Fibroblast of the aortic adventitia (primary cell): ENCODE results near the gene CNOT11. TPM values are rescaled to one million over a fixed set of nuclear protein-coding genes. Genes with fewer than 3 reads are reported as not detected.
A peak's percentile ranks its signal among the peaks of the same experiment; 100 is the strongest.
"Not testable (repeated sequence)": the region's sequence is repeated elsewhere in the genome, so short reads cannot be mapped to it uniquely, and the experiment has no call there.

Experiments
- DNase-seq: peaks from one replicate; pipeline ENCODE4 v3.0.0-alpha.2; 2010; ENCODE audit warnings: low read depth
- H3K4me3 ChIP-seq: 2 replicates; pipeline ENCODE4 v1.5.1; 2011; ENCODE audit warnings: low read depth, mild to moderate bottlenecking, control low read depth, low read length, moderate library complexity
- total RNA-seq: library from RNA; depleted of rRNA; stranded (reverse); fragments of >200 nt; gene quantifications from 2 replicates; pipeline ENCODE4 v1.2.3, GENCODE V29; 2012; ENCODE audit warnings: low replicate concordance
- TF ChIP-seq, protein P1 (sequence below): IDR thresholded peaks from 2 replicates; pipeline ENCODE4 v1.5.1; 2011; ENCODE audit warnings: mild to moderate bottlenecking, low read length, control low read depth, inconsistent platforms; ENCODE audit not compliant: insufficient read depth

CNOT11 gene
- total RNA-seq, 1 donor, result 48.4 TPM

DNA sequence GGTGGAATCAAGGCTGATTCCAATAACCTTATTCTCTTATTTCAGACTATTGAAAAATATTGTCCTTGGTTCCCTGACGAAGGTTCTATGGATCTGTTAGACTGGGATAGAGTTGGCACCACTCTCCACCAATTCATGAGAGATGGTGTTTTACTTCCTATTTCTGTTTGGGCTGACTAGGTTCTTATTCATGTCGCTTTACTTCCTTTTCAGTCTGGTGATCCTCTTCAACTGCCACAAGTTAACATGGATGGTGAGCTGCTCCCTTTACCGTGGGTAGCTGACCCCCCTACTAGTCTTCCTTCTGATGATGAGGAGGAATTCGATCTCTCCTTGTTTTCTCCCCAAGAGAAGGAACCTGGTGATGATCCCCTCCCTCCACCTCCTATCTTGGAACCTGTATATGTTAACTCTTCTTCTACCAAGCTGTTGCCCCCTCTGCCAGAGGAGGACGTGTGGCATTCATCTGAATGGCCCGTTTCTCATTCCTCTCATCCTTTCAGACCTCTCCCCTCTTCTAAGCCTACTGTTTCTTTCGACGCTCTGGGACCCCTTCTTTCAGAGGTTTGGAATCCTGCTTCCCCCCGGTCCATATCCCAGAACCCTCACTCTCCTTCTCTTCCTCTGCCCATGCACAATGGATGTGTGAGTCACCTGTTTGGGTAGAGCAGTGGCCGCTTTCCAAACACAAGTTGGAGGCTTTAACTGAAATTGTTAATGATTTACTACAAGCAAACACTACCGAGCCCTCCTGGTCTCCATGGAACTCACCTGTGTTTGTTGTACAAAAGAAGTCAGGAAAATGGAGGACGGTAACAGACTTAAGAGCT is 13.5 kb upstream of the CNOT11 start:
- H3K4me3 ChIP-seq, result no peak overlapping the region
- no peak for DNase-seq
- TF ChIP-seq, protein P1, sequence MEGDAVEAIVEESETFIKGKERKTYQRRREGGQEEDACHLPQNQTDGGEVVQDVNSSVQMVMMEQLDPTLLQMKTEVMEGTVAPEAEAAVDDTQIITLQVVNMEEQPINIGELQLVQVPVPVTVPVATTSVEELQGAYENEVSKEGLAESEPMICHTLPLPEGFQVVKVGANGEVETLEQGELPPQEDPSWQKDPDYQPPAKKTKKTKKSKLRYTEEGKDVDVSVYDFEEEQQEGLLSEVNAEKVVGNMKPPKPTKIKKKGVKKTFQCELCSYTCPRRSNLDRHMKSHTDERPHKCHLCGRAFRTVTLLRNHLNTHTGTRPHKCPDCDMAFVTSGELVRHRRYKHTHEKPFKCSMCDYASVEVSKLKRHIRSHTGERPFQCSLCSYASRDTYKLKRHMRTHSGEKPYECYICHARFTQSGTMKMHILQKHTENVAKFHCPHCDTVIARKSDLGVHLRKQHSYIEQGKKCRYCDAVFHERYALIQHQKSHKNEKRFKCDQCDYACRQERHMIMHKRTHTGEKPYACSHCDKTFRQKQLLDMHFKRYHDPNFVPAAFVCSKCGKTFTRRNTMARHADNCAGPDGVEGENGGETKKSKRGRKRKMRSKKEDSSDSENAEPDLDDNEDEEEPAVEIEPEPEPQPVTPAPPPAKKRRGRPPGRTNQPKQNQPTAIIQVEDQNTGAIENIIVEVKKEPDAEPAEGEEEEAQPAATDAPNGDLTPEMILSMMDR, result no peak

GRCh38 chr2:101239760-101240118 is 12.9 kb upstream of the CNOT11 start:
- not testable (repeated sequence) for DNase-seq, H3K4me3 ChIP-seq

DNA sequence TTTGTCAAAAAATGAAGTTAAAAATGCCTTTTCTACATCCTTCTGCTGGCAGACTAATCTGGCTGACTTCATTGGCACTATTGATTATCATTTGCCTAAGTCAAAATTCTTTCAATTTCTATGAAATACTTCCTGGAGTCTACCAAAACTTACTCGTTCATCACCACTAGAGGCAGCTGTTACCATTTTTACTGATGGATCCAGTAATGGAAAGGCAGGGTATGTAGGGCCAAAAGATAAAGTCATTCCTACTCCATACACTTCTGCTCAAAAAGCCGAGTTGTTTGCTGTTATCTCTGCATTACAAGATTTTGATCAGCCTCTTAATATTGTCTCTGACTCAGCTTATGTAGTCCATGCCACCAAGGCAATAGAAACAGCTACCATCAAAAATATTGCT is 12.0 kb upstream of the CNOT11 start:
- TF ChIP-seq, protein P1, result peak; percentile 63
- not testable (repeated sequence) for H3K4me3 ChIP-seq
- DNase-seq, result peak; percentile 38

DNA sequence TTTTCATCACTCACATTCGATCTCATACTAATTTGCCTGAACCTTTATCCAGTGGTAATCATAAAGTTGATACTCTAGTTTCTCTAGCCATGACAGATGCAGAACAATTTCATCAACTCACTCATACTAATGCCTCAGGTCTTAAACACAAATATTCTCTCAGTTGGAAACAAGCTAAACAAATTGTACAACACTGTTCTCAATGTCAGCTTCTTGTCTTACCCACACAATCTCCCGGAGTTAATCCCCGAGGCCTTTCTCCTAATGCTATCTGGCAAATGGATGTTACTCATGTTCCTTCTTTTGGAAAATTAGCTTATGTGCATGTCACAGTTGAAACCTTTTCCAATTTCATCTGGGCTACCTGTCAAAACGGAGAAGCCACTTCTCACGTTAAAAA is 11.5 kb upstream of the CNOT11 start:
- no peak for DNase-seq
- no peak overlapping the region for H3K4me3 ChIP-seq
- TF ChIP-seq, protein P1, result no peak

GRCh38 chr2:101244373-101244772 is 8.3 kb upstream of the CNOT11 start:
- DNase-seq, H3K4me3 ChIP-seq: not testable (repeated sequence)

DNA sequence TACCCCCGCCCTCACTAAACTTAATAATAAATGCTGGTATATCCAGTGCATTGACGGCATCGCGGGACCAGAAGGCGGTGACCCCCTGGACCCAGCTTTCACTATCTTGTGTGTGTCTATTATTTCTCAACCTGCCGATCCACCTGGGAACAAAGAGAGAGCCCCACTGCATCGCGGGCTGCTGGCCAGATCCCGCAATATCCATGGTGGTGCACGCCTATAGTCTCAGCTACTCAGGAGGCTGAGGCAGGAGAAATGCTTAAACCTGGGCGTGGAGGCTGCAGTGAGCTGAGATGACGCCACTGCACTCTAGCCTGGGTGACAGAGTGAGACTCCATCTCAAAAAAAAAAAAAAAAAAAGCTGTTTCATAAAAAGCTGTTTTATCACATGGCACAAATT is 7.8 kb upstream of the CNOT11 start:
- DNase-seq, H3K4me3 ChIP-seq: not testable (repeated sequence)

DNA sequence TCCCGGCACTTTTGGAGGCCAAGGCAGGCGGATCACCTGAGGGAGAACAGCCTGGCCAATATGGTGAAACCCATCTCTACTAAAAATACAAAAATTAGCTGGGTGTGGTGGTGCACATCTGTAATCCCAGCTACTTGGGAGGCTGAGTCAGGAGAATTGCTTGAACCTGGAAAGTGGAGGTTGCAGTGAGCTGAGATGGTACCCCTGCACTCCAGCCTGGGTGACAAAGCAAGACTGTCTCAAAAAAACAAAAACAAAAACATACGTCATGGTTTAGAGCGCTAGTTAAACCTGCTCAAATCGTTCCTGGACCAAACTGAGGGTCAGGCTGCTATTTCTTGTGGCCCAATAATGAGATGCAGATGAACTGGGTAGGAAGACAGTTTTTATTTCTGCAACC is 7.2 kb upstream of the CNOT11 start:
- H3K4me3 ChIP-seq, DNase-seq: not testable (repeated sequence)

- not testable (repeated sequence) for H3K4me3 ChIP-seq
Measured at GRCh38 chr2:101248756-101249155, 3.9 kb upstream of the CNOT11 start.

DNA sequence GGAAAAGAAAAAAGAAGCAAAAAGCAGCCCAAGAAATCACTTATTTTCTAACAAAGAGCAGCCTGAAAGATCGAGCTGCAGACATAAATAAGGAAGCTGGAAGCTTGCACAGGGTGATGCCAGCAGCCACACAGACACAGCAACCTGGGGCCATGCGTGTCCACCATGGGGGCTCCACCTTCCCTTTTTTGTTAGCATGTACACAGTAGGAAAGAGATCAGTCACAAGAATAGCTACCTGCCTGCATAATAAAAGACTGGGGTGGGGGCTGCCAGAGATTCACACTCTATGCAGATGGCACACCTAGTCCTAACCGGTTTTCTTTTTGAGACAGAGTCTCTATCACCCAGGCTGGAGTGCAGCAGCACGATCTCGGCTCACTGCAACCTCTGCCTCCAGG is 2.9 kb upstream of the CNOT11 start:
- DNase-seq, result no peak
- H3K4me3 ChIP-seq, result no peak overlapping the region
- TF ChIP-seq, protein P1, result no peak

More at GRCh38 chr2:101248756-101249155, 3.9 kb upstream of the CNOT11 start:
- DNase-seq, result not testable (repeated sequence)

DNA sequence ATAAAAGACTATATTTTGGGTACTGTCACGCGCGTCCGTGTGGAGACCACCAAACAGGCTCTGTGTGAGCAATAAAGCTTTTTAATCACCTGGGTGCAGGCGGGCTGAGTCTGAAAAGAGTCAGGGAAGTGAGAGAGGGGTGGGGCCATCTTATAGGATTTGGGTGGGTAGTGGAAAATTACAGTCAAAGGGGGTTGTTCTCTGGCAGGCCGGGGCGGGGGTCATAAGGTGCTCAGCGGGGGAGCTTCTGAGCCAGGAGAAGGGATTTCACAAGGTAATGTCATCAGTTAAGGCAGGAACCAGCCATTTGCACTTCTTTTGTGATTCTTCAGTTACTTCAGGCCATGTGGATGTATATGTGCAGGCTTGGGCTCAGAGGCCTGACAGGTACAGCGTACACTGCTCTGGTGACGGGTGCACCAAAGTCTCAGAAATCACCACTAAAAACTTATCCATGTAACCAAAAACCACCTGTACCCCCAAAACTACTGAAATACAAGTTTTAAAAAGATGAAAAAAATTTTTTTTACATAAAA is 1.4 kb upstream of the CNOT11 start:
- not testable (repeated sequence) for H3K4me3 ChIP-seq, DNase-seq
